T-cell (primary cell): ENCODE data around the gene LINC00305. TPM values are rescaled to one million over a fixed set of nuclear protein-coding genes. Genes with fewer than 3 reads are reported as not detected.

Experiments
- ATAC-seq, 4 experiments: fragments of 200-7000 bp in 3 of 4; fragments of 150-1000 bp in 1 of 4; cut with Tn5 transposase; replicated peaks in 1 of 4; 1 replicate in 3 of 4; 2 replicates in 1 of 4; pipeline ENCODE4 v1.10.0; 2021; ENCODE audit warnings: moderate library complexity in 3 of 4, mild to moderate bottlenecking in 2 of 4, moderate number of reproducible peaks in 1 of 4
- CTCF ChIA-PET, 2 donors: fragments of 300-600 bp; sonication (Branson Sonifier 250); formaldehyde crosslinking; loops; one replicate each; lab custom pipeline; 2022; ENCODE audit warnings: antibody characterized with exemption in 2 of 2; lab: Charles Lee
- POLR2A ChIA-PET, 2 donors: fragments of 300-600 bp; sonication (Branson Sonifier 250); formaldehyde crosslinking; loops; one replicate each; lab custom pipeline; 2022; ENCODE audit warnings: antibody characterized with exemption in 2 of 2; lab: Charles Lee
- DNase-seq, 35 experiments: peaks; one replicate each; pipeline versions ENCODE4 v3.0.0 to v3.0.0-alpha.2; 2013 to 2023
- H3K27ac ChIP-seq: one replicate; pipeline ENCODE4 v1.5.1; 2013; ENCODE audit warnings: low read length
- H3K27me3 ChIP-seq, 2 experiments: replicated peaks in 1 of 2; 1 replicate in 1 of 2; 2 replicates in 1 of 2; pipeline versions ENCODE4 v1.6.1 to v1.7.0; 2013; ENCODE audit warnings: low read length in 1 of 2, mixed read lengths in 1 of 2; ENCODE audit not compliant: control insufficient read depth in 2 of 2, insufficient read depth in 2 of 2; ENCODE audit errors: extremely low read depth in 1 of 2
- H3K36me3 ChIP-seq, 2 donors: 1 replicate in 1 of 2; 2 replicates in 1 of 2; pipeline versions ENCODE4 v1.6.1 to v1.7.0; 2013; ENCODE audit warnings: low read length in 1 of 2; ENCODE audit not compliant: control insufficient read depth in 2 of 2, insufficient read depth in 1 of 2; ENCODE audit errors: extremely low read depth in 1 of 2
- H3K4me1 ChIP-seq, 2 experiments: 1 replicate in 1 of 2; 2 replicates in 1 of 2; pipeline versions ENCODE4 v1.6.1 to v1.7.0; 2013; ENCODE audit warnings: low read length in 2 of 2, mixed read lengths in 1 of 2; ENCODE audit not compliant: insufficient read depth in 2 of 2, control insufficient read depth in 1 of 2; ENCODE audit errors: extremely low read depth in 1 of 2
- H3K4me3 ChIP-seq, 2 donors: 1 replicate in 1 of 2; 2 replicates in 1 of 2; pipeline versions ENCODE4 v1.5.1 to v1.7.0; 2013; ENCODE audit warnings: mild to moderate bottlenecking in 2 of 2, low read length in 1 of 2, moderate library complexity in 1 of 2; ENCODE audit not compliant: control insufficient read depth in 1 of 2; ENCODE audit errors: extremely low read depth in 1 of 2
- H3K9me3 ChIP-seq: 2 replicates; pipeline ENCODE4 v1.7.0; 2013
- H3K27ac Mint-ChIP-seq, 2 donors: one replicate each; pipeline ENCODE4 v1.8.0; 2020 to 2021; ENCODE audit warnings: mild to moderate bottlenecking in 2 of 2, mixed read lengths in 2 of 2
- H3K27me3 Mint-ChIP-seq, 2 donors: one replicate each; pipeline ENCODE4 v1.8.0; 2021 to 2022; ENCODE audit warnings: mixed read lengths in 2 of 2
- H3K36me3 Mint-ChIP-seq: one replicate; pipeline ENCODE4 v1.8.0; 2021; ENCODE audit warnings: mixed read lengths
- H3K4me1 Mint-ChIP-seq, 3 donors: one replicate each; pipeline ENCODE4 v1.8.0; 2020 to 2022; ENCODE audit warnings: mixed read lengths in 3 of 3, mild to moderate bottlenecking in 1 of 3
- H3K4me3 Mint-ChIP-seq, 3 donors: one replicate each; pipeline ENCODE4 v1.8.0; 2020 to 2022; ENCODE audit warnings: mild to moderate bottlenecking in 3 of 3, mixed read lengths in 3 of 3, moderate library complexity in 3 of 3
- H3K9me3 Mint-ChIP-seq, 3 donors: one replicate each; pipeline ENCODE4 v1.8.0; 2020 to 2022; ENCODE audit warnings: mixed read lengths in 3 of 3
- WGBS: methylation state at CpG from one replicate; pipeline ENCODE4 v1.1.5; 2013; ENCODE audit warnings: missing lambda C conversion rate; ENCODE audit not compliant: insufficient coverage; 5-methylcytosine and 5-hydroxymethylcytosine counted together
- total RNA-seq, 35 experiments: library from RNA in 6 of 35; stranded (reverse) in 6 of 35; fragments of 120-200 nt in 1 of 35; gene quantifications; one replicate each; pipeline versions ENCODE4 v1.2.1 to v1.2.4 and lab custom pipeline; 2013 to 2026

LINC00305 gene
- total RNA-seq, 5 donors from 2014 or later (not counting 1 experiment from before 2014, with no cell fraction given) = not detected

- H3K4me3 ChIP-seq = no peak overlapping the region
- Mint-ChIP-seq H3K27ac (no peak overlapping the region), H3K27me3 (peaks cover 12 to 16% of the 10 kb centered on the region in 2 donors), H3K4me1 (no peaks in the 10 kb centered on the region), H3K36me3 (no peaks in the 10 kb centered on the region), H3K4me3 (no peak overlapping the region), H3K9me3 (peaks cover 0 to 5% (median 0%) of the 10 kb centered on the region in 3 donors)
- no peaks in the 10 kb centered on the region for H3K36me3 ChIP-seq
- H3K4me1 ChIP-seq = no peaks in the 10 kb centered on the region
- H3K27me3 ChIP-seq = no peaks in the 10 kb centered on the region
- no peak overlapping the region for H3K27ac ChIP-seq
- DNase-seq (no peak), ATAC-seq (no peak)
- POLR2A ChIA-PET = no interaction called here
- CTCF ChIA-PET = no interaction called here
- no CpG with 5 or more reads among the region's 1 CpG for WGBS
- no peaks in the 10 kb centered on the region for H3K9me3 ChIP-seq
Measured at GRCh38 chr18:64094210-64094609, 54.7 kb downstream of the LINC00305 start.

- Mint-ChIP-seq H3K4me1 (no peaks in the 10 kb centered on the region), H3K4me3 (no peak overlapping the region), H3K9me3 (peaks cover 0 to 12% (median 0%) of the 10 kb centered on the region in 3 donors), H3K36me3 (no peaks in the 10 kb centered on the region), H3K27ac (no peak overlapping the region), H3K27me3 (peaks cover 12 to 16% of the 10 kb centered on the region in 2 donors)
- H3K4me3 ChIP-seq = no peak overlapping the region
- H3K36me3 ChIP-seq = no peaks in the 10 kb centered on the region
- H3K9me3 ChIP-seq = no peaks in the 10 kb centered on the region
- ChIA-PET CTCF (no interaction called here), POLR2A (no interaction called here)
- ATAC-seq = no peak
- H3K27ac ChIP-seq = no peak overlapping the region
- no peak for DNase-seq
- no peaks in the 10 kb centered on the region for H3K4me1 ChIP-seq
- H3K27me3 ChIP-seq = no peaks in the 10 kb centered on the region
Measured at GRCh38 chr18:64091526-64091925, 57.4 kb downstream of the LINC00305 start.

- no peak overlapping the region for H3K27ac Mint-ChIP-seq
- CTCF ChIA-PET = no interaction called here
- Histone ChIP-seq H3K9me3 (no peaks in the 10 kb centered on the region), H3K36me3 (no peaks in the 10 kb centered on the region), H3K4me1 (no peaks in the 10 kb centered on the region), H3K4me3 (no peak overlapping the region), H3K27ac (no peak overlapping the region), H3K27me3 (no peaks in the 10 kb centered on the region)
- H3K4me3 Mint-ChIP-seq = no peak overlapping the region
- peaks cover 0 to 12% (median 0%) of the 10 kb centered on the region in 3 donors for H3K9me3 Mint-ChIP-seq
- H3K4me1 Mint-ChIP-seq = no peaks in the 10 kb centered on the region
- peaks cover 12 to 16% of the 10 kb centered on the region in 2 donors for H3K27me3 Mint-ChIP-seq
- no CpG with 5 or more reads among the region's 2 CpGs for WGBS
- DNase-seq (no peak), ATAC-seq (no peak)
- POLR2A ChIA-PET = no interaction called here
- H3K36me3 Mint-ChIP-seq = no peaks in the 10 kb centered on the region
Measured at GRCh38 chr18:64090876-64091275, 58.0 kb downstream of the LINC00305 start.

GRCh38 chr18:64083916-64084315 is 65.0 kb downstream of the LINC00305 start:
- 40% methylated on average over 1 of the region's 1 CpG for WGBS
- no peaks in the 10 kb centered on the region for H3K36me3 Mint-ChIP-seq
- no peaks in the 10 kb centered on the region for H3K36me3 ChIP-seq

GRCh38 chr18:64082513-64082912 is 66.4 kb downstream of the LINC00305 start:
- no peak overlapping the region for H3K4me3 Mint-ChIP-seq
- Histone ChIP-seq H3K36me3 (no peaks in the 10 kb centered on the region), H3K9me3 (no peaks in the 10 kb centered on the region), H3K27ac (no peak overlapping the region), H3K4me3 (no peak overlapping the region), H3K27me3 (no peaks in the 10 kb centered on the region), H3K4me1 (no peaks in the 10 kb centered on the region)
- peaks cover 0 to 4% of the 10 kb centered on the region in 2 donors for H3K27me3 Mint-ChIP-seq
- ChIA-PET POLR2A (no interaction called here), CTCF (no interaction called here)
- no peaks in the 10 kb centered on the region for H3K36me3 Mint-ChIP-seq
- H3K4me1 Mint-ChIP-seq = no peaks in the 10 kb centered on the region
- no peak overlapping the region for H3K27ac Mint-ChIP-seq
- DNase-seq = no peak
- no peaks in the 10 kb centered on the region for H3K9me3 Mint-ChIP-seq
- no peak for ATAC-seq

More at GRCh38 chr18:64083916-64084315, 65.0 kb downstream of the LINC00305 start:
- Histone ChIP-seq H3K9me3 (no peaks in the 10 kb centered on the region), H3K27me3 (no peaks in the 10 kb centered on the region), H3K27ac (no peak overlapping the region), H3K4me3 (no peak overlapping the region), H3K4me1 (no peaks in the 10 kb centered on the region)
- POLR2A ChIA-PET = no interaction called here
- H3K27ac Mint-ChIP-seq = no peak overlapping the region
- H3K27me3 Mint-ChIP-seq = peaks cover 0 to 4% of the 10 kb centered on the region in 2 donors
- peaks cover 0 to 7% (median 0%) of the 10 kb centered on the region in 3 donors for H3K9me3 Mint-ChIP-seq
- H3K4me3 Mint-ChIP-seq = no peak overlapping the region
- no peaks in the 10 kb centered on the region for H3K4me1 Mint-ChIP-seq
- ATAC-seq (no peak), DNase-seq (no peak)
- CTCF ChIA-PET = no interaction called here

GRCh38 chr18:64082054-64082453 is 66.8 kb downstream of the LINC00305 start:
- no peaks in the 10 kb centered on the region for H3K27me3 ChIP-seq
- no peak for ATAC-seq
- WGBS = 100% methylated on average over 1 of the region's 1 CpG
- no peak overlapping the region for H3K27ac ChIP-seq
- no peaks in the 10 kb centered on the region for H3K4me1 Mint-ChIP-seq
- DNase-seq = no peak
- H3K4me3 ChIP-seq = no peak overlapping the region
- CTCF ChIA-PET = no interaction called here
- H3K27ac Mint-ChIP-seq = no peak overlapping the region
- no peaks in the 10 kb centered on the region for H3K9me3 ChIP-seq
- POLR2A ChIA-PET = no interaction called here
- H3K36me3 ChIP-seq = no peaks in the 10 kb centered on the region
- no peaks in the 10 kb centered on the region for H3K36me3 Mint-ChIP-seq
- no peaks in the 10 kb centered on the region for H3K4me1 ChIP-seq
- H3K27me3 Mint-ChIP-seq = peaks cover 0 to 4% of the 10 kb centered on the region in 2 donors
- H3K4me3 Mint-ChIP-seq = no peak overlapping the region
- no peaks in the 10 kb centered on the region for H3K9me3 Mint-ChIP-seq

DNA sequence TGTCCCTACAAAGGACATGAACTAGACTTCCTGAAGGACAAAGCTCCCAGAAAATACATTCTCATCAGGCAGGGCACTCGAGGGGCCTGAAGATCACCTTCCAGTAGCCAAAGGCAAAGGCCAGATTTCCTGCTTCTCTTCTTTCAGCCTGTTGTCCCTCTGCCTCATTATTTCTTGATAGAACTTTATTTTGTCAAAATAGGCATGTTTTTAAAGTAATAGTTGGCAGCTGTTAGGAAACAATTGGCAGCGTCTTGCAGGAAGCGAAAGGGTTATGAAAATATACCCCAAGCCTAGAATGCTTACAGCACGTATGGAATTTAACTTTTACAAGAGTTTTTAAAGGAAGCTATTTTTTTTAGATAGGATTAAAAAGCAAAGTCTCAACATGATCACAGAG is 74.9 kb downstream of the LINC00305 start:
- Mint-ChIP-seq H3K36me3 (no peaks in the 10 kb centered on the region), H3K4me3 (no peak overlapping the region)

More for the DNA sequence above, 74.9 kb downstream of the LINC00305 start:
- Mint-ChIP-seq H3K27ac (no peak overlapping the region), H3K27me3 (peaks cover 0 to 6% of the 10 kb centered on the region in 2 donors), H3K9me3 (peaks cover 3% of the 10 kb centered on the region in 3 donors), H3K4me1 (no peaks in the 10 kb centered on the region)
- DNase-seq (no peak), ATAC-seq (no peak)
- WGBS = no CpG with 5 or more reads among the region's 4 CpGs
- POLR2A ChIA-PET = no interaction called here
- H3K36me3 ChIP-seq = no peaks in the 10 kb centered on the region
- no peak overlapping the region for H3K27ac ChIP-seq
- no peaks in the 10 kb centered on the region for H3K9me3 ChIP-seq
- CTCF ChIA-PET = no interaction called here
- H3K27me3 ChIP-seq = peaks cover 0 to 5% of the 10 kb centered on the region in 2 experiments
- no peaks in the 10 kb centered on the region for H3K4me1 ChIP-seq
- no peak overlapping the region for H3K4me3 ChIP-seq
